Cardiac muscle cell (in vitro differentiated cells and primary cell): ENCODE measurements around the gene EIF5. TPM values are rescaled to one million over a fixed set of nuclear protein-coding genes. Genes with fewer than 3 reads are reported as not detected.

Experiments
- DNase-seq, 2 donors: peaks; one replicate each; pipeline versions ENCODE4 v3.0.0 to v3.0.0-alpha.2; 2010 to 2017; ENCODE audit warnings: low read depth in 1 of 2, low spot score in 1 of 2
- H3K27ac ChIP-seq: fragments of 200-600 bp; sonication (generic); 2 replicates; pipeline ENCODE4 v1.5.1; 2016
- H3K27me3 ChIP-seq: fragments of 200-600 bp; sonication (generic); 2 replicates; pipeline ENCODE4 v1.6.0; 2016; ENCODE audit warnings: control low read depth
- H3K36me3 ChIP-seq: fragments of 200-600 bp; sonication (generic); 2 replicates; pipeline ENCODE4 v1.5.1; 2016; ENCODE audit warnings: control low read depth
- H3K4me1 ChIP-seq: fragments of 200-600 bp; sonication (generic); 2 replicates; pipeline ENCODE4 v1.8.1; 2017; ENCODE audit warnings: low read depth, mild to moderate bottlenecking, mixed run types
- H3K4me3 ChIP-seq: fragments of 200-600 bp; sonication (generic); 2 replicates; pipeline ENCODE4 v1.5.1; 2016; ENCODE audit warnings: mild to moderate bottlenecking
- H3K9me3 ChIP-seq: fragments of 200-600 bp; sonication (generic); 2 replicates; pipeline ENCODE4 v1.5.1; 2017; ENCODE audit warnings: low read depth, mild to moderate bottlenecking, control low read depth
- CTCF ChIP-seq: IDR thresholded peaks from 2 replicates; pipeline ENCODE4 v1.5.1; 2012; ENCODE audit warnings: low read depth, mild to moderate bottlenecking, low read length
- polyA plus RNA-seq: library from polyadenylated mRNA; unstranded; fragments of >200 nt; fragmentation: Nextera tagmentation; extraction: Ambion mirVana; gene quantifications from 2 replicates; pipeline ENCODE4 v1.2.1, GENCODE V29; 2016
- total RNA-seq: library from RNA; depleted of rRNA; stranded (reverse); fragments of >200 nt; gene quantifications from 2 replicates; pipeline ENCODE4 v1.2.3, GENCODE V29; 2016

The EIF5 gene
- total and polyA plus RNA-seq, 2 experiments from 2014 or later = 149 to 441 TPM

GRCh38 chr14:103301512-103302354 lies 32.3 kb upstream of the EIF5 start:
- H3K27me3 ChIP-seq = no peaks in the 10 kb centered on the region
- H3K36me3 ChIP-seq = no peaks in the 10 kb centered on the region
- no peaks in the 10 kb centered on the region for H3K4me1 ChIP-seq
- no peak overlapping the region for H3K4me3 ChIP-seq
- DNase-seq = no peak
- no peak overlapping the region for H3K27ac ChIP-seq
- TF ChIP-seq CTCF = no peak
- H3K9me3 ChIP-seq = no peaks in the 10 kb centered on the region

GRCh38 chr14:103302966-103303365 lies 31.1 kb upstream of the EIF5 start:
- no peaks in the 10 kb centered on the region for H3K27me3 ChIP-seq
- no peaks in the 10 kb centered on the region for H3K9me3 ChIP-seq
- no peak overlapping the region for H3K4me3 ChIP-seq
- no peak for TF ChIP-seq CTCF
- DNase-seq = peak in 1 of 2 donors; percentile 51
- H3K4me1 ChIP-seq = no peaks in the 10 kb centered on the region
- H3K27ac ChIP-seq = no peak overlapping the region
- no peaks in the 10 kb centered on the region for H3K36me3 ChIP-seq

GRCh38 chr14:103304706-103305105 lies 29.3 kb upstream of the EIF5 start:
- H3K27ac ChIP-seq = no peak overlapping the region
- no peak for TF ChIP-seq CTCF
- no peak for DNase-seq
- H3K36me3 ChIP-seq = no peaks in the 10 kb centered on the region
- no peaks in the 10 kb centered on the region for H3K4me1 ChIP-seq
- H3K27me3 ChIP-seq = no peaks in the 10 kb centered on the region
- H3K9me3 ChIP-seq = no peaks in the 10 kb centered on the region
- no peak overlapping the region for H3K4me3 ChIP-seq

- H3K27ac ChIP-seq = no peak overlapping the region
- TF ChIP-seq CTCF = no peak
- no peaks in the 10 kb centered on the region for H3K27me3 ChIP-seq
- no peaks in the 10 kb centered on the region for H3K4me1 ChIP-seq
- H3K9me3 ChIP-seq = no peaks in the 10 kb centered on the region
- no peaks in the 10 kb centered on the region for H3K36me3 ChIP-seq
- no peak for DNase-seq
- H3K4me3 ChIP-seq = no peak overlapping the region
Measured at GRCh38 chr14:103308717-103309616, 25.1 kb upstream of the EIF5 start.

- Histone ChIP-seq H3K27ac (no peak overlapping the region), H3K4me3 (no peak overlapping the region), H3K4me1 (no peaks in the 10 kb centered on the region), H3K27me3 (no peaks in the 10 kb centered on the region), H3K36me3 (no peaks in the 10 kb centered on the region), H3K9me3 (no peaks in the 10 kb centered on the region)
- DNase-seq = no peak
- no peak for TF ChIP-seq CTCF
Measured at GRCh38 chr14:103310576-103311095, 23.4 kb upstream of the EIF5 start.
